ENCODE results near the gene LRRC8D. TPM values are rescaled to one million over a fixed set of nuclear protein-coding genes. Genes with fewer than 3 reads are reported as not detected.

The LRRC8D gene
- total RNA-seq, 1 experiment from 2014 or later = 15.0 TPM

DNA sequence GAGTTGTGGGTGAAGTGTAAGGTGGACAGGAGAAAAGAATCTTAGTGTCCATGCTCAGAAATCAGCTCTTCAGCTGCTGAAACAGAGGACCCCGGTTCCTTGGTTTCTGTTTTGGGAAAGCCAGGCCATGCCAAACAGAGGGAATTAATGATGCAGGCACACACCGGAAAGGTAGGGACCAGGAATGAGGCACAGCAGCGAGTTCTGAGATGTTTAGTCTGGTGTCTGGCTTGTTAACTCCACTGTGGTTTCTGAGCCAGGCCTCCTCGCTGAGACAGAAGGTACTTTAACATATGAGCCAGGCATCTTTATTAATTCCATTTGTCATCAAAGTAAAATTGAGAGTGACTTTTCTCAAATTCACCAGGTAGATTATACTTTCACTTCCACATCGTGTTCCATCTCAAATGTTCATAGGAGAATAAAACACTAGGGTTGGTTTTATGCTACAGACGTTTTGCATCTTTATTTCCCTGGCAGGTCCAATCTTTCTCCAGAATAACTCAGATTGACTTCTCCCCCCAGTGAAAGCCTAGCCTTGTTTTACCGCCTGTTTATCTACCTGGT, 23.5 kb downstream of the LRRC8D start:
- TSS peak; percentile 47 for BruUV-seq (replicated peaks)
- peak overlapping the region; percentile 85 for H3K9ac ChIP-seq (ENCODE audit: low read length)
- no peaks in the 10 kb centered on the region for H3K36me3 ChIP-seq (ENCODE audit: control insufficient read depth in 1 of 2, insufficient read depth in 2 of 2, low read length in 2 of 2)
- H4K20me1 ChIP-seq (ENCODE audit: insufficient read depth) = no peaks in the 10 kb centered on the region
- CTCF ChIA-PET = interaction anchor here (1.0 to 1.9 kb wide), 6 partner anchors 8 to 145 kb away, joined by 3 to 9 read pairs (median 4); no protein-coding TSS in a partner anchor
- H3K4me1 ChIP-seq (ENCODE audit: control insufficient read depth in 1 of 2, insufficient read depth in 2 of 2, low read length in 2 of 2) = peaks cover 11 to 18% of the 10 kb centered on the region in 2 experiments; a peak in 3 of 4 replicates
- peak overlapping the region; percentile 74 to 87 for H3K4me3 ChIP-seq (replicated peaks in 1 of 2; ENCODE audit: low read depth in 1 of 2, low read length in 2 of 2)
- no peak for DNase-seq (ENCODE audit: low read depth, low spot score)
- ATAC-seq = no peak
- RAD21 ChIA-PET (ENCODE audit: low non-redundant PET in 1 of 2, low total read pairs in 2 of 2, uncharacterized antibody in 2 of 2, unreplicated experiment in 2 of 2) = no interaction called here
- no peaks in the 10 kb centered on the region for H3K27me3 ChIP-seq (ENCODE audit: insufficient read depth, low read length)
- no peaks in the 10 kb centered on the region for H3K9me3 ChIP-seq (ENCODE audit: control insufficient read depth in 1 of 2, insufficient read depth in 1 of 2, low read depth in 1 of 2, low read length in 2 of 2)
- no peak for TF ChIP-seq JUND (IDR thresholded peaks at IDR 0.05)
- intact Hi-C loops (cut with micrococcal nuclease) = no loop called here
- H3K79me2 ChIP-seq (ENCODE audit: insufficient read depth, low read length) = no peaks in the 10 kb centered on the region
- peak overlapping the region; percentile 98 for H3K4me2 ChIP-seq (ENCODE audit: low read length)
- no peaks in the 10 kb centered on the region for H3K9me2 ChIP-seq (ENCODE audit: insufficient read depth)
- H3K27ac ChIP-seq (ENCODE audit: low read depth, low read length) = peak overlapping the region; percentile 61
- POLR2A ChIA-PET = interaction anchor here (1.7 kb wide), 1 partner anchor 15 kb away, joined by 5 read pairs; no protein-coding TSS in a partner anchor
- no peak overlapping the region for H2AFZ ChIP-seq (ENCODE audit: low read depth, low read length, poor library complexity, severe bottlenecking)

DNA sequence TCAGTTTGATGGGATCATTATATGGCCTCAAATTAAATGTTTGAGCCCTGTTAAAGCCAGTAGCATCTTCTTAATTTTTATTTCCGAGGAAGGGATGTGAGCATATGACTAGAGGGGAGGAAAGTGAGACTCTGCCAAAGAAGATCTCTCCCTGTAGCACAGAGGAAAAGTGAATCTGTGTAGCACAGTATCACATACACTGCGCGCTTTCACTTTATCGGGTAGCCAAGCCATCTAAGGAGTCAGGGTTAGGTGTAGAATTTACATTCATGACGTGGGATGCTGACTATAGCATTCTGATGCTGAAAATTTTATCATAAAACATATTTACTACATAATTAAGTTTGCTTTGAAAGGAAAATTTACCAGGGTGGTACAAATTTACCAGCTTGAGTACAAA, 24.0 kb downstream of the LRRC8D start:
- Histone ChIP-seq H3K4me1 (ENCODE audit: control insufficient read depth in 1 of 2, insufficient read depth in 2 of 2, low read length in 2 of 2) (peaks cover 11 to 18% of the 10 kb centered on the region in 2 experiments; a peak in 3 of 4 replicates), H3K27ac (ENCODE audit: low read depth, low read length) (no peak overlapping the region), H2AFZ (ENCODE audit: low read depth, low read length, poor library complexity, severe bottlenecking) (no peak overlapping the region), H3K9ac (ENCODE audit: low read length) (no peak overlapping the region), H3K79me2 (ENCODE audit: insufficient read depth, low read length) (no peaks in the 10 kb centered on the region), H3K27me3 (ENCODE audit: insufficient read depth, low read length) (no peaks in the 10 kb centered on the region), H3K9me2 (ENCODE audit: insufficient read depth) (no peaks in the 10 kb centered on the region), H4K20me1 (ENCODE audit: insufficient read depth) (no peaks in the 10 kb centered on the region), H3K9me3 (ENCODE audit: control insufficient read depth in 1 of 2, insufficient read depth in 1 of 2, low read depth in 1 of 2, low read length in 2 of 2) (no peaks in the 10 kb centered on the region), H3K4me3 (replicated peaks in 1 of 2; ENCODE audit: low read depth in 1 of 2, low read length in 2 of 2) (no peak overlapping the region), H3K36me3 (ENCODE audit: control insufficient read depth in 1 of 2, insufficient read depth in 2 of 2, low read length in 2 of 2) (no peaks in the 10 kb centered on the region), H3K4me2 (ENCODE audit: low read length) (peak overlapping the region; percentile 98)
- no peak for DNase-seq (ENCODE audit: low read depth, low spot score)
- CTCF ChIA-PET = no interaction called here
- no peak for TF ChIP-seq TCF7L2 (IDR thresholded peaks at IDR 0.05; ENCODE audit: borderline replicate concordance, extremely low read depth, insufficient read depth, insufficient read length)
- TF ChIP-seq, protein P1, sequence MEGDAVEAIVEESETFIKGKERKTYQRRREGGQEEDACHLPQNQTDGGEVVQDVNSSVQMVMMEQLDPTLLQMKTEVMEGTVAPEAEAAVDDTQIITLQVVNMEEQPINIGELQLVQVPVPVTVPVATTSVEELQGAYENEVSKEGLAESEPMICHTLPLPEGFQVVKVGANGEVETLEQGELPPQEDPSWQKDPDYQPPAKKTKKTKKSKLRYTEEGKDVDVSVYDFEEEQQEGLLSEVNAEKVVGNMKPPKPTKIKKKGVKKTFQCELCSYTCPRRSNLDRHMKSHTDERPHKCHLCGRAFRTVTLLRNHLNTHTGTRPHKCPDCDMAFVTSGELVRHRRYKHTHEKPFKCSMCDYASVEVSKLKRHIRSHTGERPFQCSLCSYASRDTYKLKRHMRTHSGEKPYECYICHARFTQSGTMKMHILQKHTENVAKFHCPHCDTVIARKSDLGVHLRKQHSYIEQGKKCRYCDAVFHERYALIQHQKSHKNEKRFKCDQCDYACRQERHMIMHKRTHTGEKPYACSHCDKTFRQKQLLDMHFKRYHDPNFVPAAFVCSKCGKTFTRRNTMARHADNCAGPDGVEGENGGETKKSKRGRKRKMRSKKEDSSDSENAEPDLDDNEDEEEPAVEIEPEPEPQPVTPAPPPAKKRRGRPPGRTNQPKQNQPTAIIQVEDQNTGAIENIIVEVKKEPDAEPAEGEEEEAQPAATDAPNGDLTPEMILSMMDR (IDR thresholded peaks at IDR 0.05 in 2 of 3, conservative IDR thresholded peaks at IDR 0.05 in 1 of 3; ENCODE audit: borderline replicate concordance in 1 of 3, insufficient read depth in 1 of 3, low read depth in 2 of 3, low read length in 2 of 3) = no peak
- no peak for TF ChIP-seq FOSL1 (IDR thresholded peaks at IDR 0.05; ENCODE audit: low read depth)
- TF ChIP-seq, protein P2, sequence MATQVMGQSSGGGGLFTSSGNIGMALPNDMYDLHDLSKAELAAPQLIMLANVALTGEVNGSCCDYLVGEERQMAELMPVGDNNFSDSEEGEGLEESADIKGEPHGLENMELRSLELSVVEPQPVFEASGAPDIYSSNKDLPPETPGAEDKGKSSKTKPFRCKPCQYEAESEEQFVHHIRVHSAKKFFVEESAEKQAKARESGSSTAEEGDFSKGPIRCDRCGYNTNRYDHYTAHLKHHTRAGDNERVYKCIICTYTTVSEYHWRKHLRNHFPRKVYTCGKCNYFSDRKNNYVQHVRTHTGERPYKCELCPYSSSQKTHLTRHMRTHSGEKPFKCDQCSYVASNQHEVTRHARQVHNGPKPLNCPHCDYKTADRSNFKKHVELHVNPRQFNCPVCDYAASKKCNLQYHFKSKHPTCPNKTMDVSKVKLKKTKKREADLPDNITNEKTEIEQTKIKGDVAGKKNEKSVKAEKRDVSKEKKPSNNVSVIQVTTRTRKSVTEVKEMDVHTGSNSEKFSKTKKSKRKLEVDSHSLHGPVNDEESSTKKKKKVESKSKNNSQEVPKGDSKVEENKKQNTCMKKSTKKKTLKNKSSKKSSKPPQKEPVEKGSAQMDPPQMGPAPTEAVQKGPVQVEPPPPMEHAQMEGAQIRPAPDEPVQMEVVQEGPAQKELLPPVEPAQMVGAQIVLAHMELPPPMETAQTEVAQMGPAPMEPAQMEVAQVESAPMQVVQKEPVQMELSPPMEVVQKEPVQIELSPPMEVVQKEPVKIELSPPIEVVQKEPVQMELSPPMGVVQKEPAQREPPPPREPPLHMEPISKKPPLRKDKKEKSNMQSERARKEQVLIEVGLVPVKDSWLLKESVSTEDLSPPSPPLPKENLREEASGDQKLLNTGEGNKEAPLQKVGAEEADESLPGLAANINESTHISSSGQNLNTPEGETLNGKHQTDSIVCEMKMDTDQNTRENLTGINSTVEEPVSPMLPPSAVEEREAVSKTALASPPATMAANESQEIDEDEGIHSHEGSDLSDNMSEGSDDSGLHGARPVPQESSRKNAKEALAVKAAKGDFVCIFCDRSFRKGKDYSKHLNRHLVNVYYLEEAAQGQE (IDR thresholded peaks at IDR 0.05; ENCODE audit: low read depth) = no peak
- TF ChIP-seq, protein P3, sequence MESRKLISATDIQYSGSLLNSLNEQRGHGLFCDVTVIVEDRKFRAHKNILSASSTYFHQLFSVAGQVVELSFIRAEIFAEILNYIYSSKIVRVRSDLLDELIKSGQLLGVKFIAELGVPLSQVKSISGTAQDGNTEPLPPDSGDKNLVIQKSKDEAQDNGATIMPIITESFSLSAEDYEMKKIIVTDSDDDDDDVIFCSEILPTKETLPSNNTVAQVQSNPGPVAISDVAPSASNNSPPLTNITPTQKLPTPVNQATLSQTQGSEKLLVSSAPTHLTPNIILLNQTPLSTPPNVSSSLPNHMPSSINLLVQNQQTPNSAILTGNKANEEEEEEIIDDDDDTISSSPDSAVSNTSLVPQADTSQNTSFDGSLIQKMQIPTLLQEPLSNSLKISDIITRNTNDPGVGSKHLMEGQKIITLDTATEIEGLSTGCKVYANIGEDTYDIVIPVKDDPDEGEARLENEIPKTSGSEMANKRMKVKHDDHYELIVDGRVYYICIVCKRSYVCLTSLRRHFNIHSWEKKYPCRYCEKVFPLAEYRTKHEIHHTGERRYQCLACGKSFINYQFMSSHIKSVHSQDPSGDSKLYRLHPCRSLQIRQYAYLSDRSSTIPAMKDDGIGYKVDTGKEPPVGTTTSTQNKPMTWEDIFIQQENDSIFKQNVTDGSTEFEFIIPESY (IDR thresholded peaks at IDR 0.05; ENCODE audit: extremely low read depth, insufficient replicate concordance, low read length) = no peak
- intact Hi-C loops (cut with micrococcal nuclease) = no loop called here
- POLR2A ChIA-PET = no interaction called here
- no peak for ATAC-seq
- no TSS peak for BruUV-seq (replicated peaks)
- RAD21 ChIA-PET (ENCODE audit: low non-redundant PET in 1 of 2, low total read pairs in 2 of 2, uncharacterized antibody in 2 of 2, unreplicated experiment in 2 of 2) = no interaction called here

Data from HCT116 (cell line).